Coronary artery (tissue), 2 donors: ENCODE data around the gene TMEM37.
A peak's percentile ranks its signal among the peaks of the same experiment; 100 is the strongest.

Experiments
- DNase-seq: peaks from one replicate; pipeline ENCODE4 v3.0.0-alpha.2; 2017; ENCODE audit warnings: low spot score
- H3K27ac ChIP-seq, 2 donors: fragments of 200-600 bp; sonication (generic); one replicate each; pipeline ENCODE4 v1.5.1; 2016 to 2019
- H3K4me3 ChIP-seq: fragments of 200-600 bp; sonication (generic); 2 replicates; pipeline ENCODE4 v1.5.1; 2016; ENCODE audit warnings: mild to moderate bottlenecking, moderate library complexity
- TF ChIP-seq, protein P1 (sequence below): fragments of 200-600 bp; sonication (generic); IDR thresholded peaks from one replicate; pipeline ENCODE4 v1.5.1; 2019; ENCODE audit warnings: antibody characterized with exemption

TMEM37 gene

DNA sequence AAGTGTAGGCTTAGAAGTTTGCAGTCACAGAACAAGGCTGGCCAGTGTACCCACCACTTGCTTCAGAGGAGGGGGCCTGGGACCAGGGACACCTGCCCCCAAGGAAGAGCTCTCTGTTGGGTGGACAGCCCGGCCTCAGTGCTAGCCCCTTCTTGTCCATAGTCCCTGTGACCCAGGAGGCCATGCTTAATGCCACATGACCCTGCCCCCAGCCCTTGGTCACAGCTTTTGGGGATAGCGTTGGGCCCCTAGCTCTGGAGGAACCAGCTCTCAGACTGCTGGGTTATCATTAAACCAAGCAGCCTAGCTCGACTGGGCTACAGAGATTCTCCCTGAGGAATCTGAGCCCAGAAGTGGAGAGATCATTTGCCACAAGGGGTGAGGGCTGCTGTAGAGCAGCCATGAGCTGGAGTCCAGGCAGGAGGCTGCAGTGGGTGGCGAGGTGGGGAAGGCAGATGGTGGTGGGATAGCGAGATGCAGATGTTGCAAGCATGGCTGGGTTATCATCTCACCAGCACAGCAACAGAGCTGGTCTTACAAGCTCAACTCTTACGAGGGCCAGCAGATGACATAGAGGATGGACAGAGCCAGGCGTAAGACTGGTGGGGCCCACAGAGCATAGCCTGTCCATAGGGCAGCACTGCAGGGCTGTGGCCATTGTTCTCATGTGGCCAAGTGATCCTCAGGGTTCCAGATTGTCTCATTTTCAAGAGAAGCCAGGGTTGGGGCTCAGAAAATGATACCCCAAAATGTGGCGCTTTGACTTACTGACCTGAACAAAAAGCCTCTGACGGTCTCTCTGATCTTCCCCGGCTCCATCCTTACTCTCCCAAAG, 7.2 kb upstream of the TMEM37 start:
- peak; percentile 66 for DNase-seq
- TF ChIP-seq, protein P1, sequence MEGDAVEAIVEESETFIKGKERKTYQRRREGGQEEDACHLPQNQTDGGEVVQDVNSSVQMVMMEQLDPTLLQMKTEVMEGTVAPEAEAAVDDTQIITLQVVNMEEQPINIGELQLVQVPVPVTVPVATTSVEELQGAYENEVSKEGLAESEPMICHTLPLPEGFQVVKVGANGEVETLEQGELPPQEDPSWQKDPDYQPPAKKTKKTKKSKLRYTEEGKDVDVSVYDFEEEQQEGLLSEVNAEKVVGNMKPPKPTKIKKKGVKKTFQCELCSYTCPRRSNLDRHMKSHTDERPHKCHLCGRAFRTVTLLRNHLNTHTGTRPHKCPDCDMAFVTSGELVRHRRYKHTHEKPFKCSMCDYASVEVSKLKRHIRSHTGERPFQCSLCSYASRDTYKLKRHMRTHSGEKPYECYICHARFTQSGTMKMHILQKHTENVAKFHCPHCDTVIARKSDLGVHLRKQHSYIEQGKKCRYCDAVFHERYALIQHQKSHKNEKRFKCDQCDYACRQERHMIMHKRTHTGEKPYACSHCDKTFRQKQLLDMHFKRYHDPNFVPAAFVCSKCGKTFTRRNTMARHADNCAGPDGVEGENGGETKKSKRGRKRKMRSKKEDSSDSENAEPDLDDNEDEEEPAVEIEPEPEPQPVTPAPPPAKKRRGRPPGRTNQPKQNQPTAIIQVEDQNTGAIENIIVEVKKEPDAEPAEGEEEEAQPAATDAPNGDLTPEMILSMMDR = no peak
- Histone ChIP-seq H3K4me3 (no peak overlapping the region), H3K27ac (no peak overlapping the region)

DNA sequence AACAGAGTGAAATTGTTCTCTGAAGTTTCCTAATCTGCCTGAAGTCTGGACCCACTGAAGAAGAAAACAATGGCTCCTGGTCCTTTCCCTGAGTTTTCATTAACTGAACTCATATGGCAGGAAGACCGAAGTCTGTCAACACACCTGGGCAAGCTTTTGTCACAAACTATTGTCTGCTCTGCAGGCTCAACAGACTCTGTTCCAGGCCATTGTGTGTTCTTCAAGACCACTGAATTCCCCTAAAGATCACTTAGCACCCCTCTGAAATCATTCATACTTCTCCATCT, 6.6 kb upstream of the TMEM37 start:
- Histone ChIP-seq H3K27ac (no peak overlapping the region), H3K4me3 (no peak overlapping the region)
- TF ChIP-seq, protein P1 = no peak
- DNase-seq = no peak

DNA sequence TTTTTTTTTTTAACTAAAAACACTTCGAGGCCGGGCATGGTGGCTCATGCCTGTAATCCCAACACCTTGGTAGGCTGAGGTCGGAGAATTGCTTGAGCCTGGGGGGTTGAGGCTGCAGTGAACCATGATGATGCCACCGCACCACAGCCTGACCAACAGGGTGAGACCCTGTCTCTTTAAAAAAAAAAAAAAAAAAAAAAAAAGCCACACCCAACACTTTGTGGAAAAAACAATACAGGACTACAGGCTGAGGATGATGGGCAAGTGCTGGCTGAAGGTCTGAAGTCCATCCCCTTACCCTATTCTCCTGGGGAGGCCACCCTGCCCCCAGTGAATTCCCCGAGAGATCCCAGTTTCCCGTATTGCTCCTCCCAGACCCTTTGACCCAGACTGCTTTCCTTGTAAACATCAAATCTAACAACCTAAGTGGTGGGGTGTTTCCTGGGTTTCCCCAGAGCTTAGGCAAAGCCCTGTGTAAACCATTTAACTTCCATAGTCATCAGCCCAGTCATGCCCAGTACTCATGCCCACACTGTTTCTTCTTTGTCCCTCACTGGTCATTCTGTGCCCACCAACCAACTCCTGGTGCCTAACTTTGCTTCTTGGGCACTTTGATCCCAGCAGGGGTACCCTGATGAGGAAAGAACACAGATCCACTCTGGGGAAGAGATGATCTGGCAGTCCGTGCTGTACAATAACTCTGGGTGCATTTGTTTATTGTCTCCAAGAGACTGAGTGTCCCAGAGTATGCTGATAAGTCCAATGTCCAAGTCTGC, 5.8 kb upstream of the TMEM37 start:
- H3K4me3 ChIP-seq = no peak overlapping the region
- TF ChIP-seq, protein P1 = no peak
- peak overlapping the region in 1 of 2 donors; percentile 29 for H3K27ac ChIP-seq
- DNase-seq = no peak

DNA sequence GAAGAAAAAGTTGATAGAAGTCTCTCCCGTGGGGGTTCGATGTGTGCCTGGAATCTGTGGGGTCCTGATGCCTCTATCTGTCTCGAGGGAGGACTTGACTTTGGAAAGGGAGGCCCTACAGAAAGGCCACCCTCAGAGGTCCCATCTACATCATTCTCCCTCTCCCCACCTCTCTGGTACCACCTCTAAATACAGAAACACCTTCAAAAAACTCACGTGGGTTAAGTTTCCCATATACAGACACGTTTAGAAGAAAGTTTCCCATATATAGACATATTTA, 5.3 kb upstream of the TMEM37 start:
- TF ChIP-seq, protein P1 = no peak
- H3K4me3 ChIP-seq = no peak overlapping the region
- DNase-seq = no peak
- peak overlapping the region in 1 of 2 donors; percentile 29 for H3K27ac ChIP-seq

DNA sequence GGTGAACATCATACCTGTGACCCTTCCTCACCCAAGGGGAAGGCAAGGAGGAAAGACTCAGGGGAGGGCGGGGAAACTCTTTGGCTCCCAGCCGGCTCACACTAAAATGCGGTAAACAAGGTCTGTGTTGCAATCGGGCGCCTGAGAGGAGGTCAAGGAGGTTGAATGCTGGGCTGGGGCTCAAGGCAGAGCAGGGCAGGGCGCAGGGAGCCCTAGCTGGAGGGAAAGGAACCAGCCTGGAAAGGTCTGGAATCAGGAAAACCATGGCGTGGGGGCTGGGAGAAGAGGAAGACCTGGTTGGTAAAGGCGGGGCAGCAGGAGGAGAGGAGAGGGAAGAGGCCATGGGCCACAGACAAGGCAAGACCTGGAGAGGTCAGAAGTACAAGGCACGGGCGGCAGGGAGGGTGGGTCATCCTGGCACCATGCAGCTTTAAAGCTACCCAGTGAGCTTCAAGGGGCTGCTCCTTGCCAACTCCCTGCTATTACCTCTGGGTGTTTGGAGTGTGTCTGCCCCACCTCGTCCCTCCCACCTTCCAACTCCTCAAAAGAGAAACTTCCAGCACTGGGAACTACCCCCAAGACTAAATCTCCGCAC, 4.8 kb upstream of the TMEM37 start:
- TF ChIP-seq, protein P1 = no peak
- no peak overlapping the region for H3K4me3 ChIP-seq
- H3K27ac ChIP-seq = peak overlapping the region in 1 of 2 donors; percentile 31
- peak; percentile 71 for DNase-seq

DNA sequence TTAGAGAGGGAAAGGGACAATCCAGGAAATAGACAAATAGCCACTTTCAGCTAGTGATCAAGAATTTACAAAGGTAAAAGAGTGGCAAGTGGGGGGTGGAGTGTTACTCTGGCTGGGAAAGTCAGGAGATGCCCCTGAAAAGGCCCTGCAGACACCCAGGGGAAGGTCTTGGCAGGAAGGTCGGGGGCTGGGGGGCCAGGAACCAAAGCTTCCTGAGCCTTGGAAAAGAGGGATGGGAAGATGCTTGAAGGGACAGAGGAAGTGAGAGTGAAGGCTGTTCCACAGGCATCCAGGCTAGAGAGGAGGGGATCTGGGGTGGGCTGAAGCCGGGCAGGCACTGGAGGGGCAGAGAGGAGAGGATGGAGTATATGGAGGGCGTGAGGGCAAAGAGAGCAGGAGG, 3.9 kb upstream of the TMEM37 start:
- Histone ChIP-seq H3K27ac (peak overlapping the region in 1 of 2 donors; percentile 31), H3K4me3 (no peak overlapping the region)
- TF ChIP-seq, protein P1 = no peak
- peak; percentile 38 for DNase-seq
